ENCODE data around the gene GRM8.

DNA sequence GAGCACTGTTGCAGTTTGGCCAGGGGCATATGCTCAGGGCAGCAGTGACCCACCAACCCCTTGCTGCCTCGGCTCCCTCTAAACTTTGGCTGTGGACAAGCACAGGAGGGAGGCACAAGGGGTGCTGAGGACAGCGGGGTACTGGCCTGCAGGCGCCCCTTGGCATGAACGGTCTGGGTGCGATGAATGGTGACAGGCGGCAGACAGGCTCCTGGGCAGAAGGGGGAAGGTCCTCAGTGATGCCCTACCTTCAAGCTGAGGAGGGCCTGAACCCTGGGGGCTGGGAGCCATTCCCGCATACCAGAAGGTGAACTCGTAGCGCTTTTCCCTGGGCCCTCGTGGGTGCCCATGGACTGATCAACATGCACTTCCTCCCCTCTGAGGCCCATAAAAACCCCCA is 567.1 kb downstream of the GRM8 start:
- TF ChIP-seq, protein P1, sequence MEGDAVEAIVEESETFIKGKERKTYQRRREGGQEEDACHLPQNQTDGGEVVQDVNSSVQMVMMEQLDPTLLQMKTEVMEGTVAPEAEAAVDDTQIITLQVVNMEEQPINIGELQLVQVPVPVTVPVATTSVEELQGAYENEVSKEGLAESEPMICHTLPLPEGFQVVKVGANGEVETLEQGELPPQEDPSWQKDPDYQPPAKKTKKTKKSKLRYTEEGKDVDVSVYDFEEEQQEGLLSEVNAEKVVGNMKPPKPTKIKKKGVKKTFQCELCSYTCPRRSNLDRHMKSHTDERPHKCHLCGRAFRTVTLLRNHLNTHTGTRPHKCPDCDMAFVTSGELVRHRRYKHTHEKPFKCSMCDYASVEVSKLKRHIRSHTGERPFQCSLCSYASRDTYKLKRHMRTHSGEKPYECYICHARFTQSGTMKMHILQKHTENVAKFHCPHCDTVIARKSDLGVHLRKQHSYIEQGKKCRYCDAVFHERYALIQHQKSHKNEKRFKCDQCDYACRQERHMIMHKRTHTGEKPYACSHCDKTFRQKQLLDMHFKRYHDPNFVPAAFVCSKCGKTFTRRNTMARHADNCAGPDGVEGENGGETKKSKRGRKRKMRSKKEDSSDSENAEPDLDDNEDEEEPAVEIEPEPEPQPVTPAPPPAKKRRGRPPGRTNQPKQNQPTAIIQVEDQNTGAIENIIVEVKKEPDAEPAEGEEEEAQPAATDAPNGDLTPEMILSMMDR (IDR thresholded peaks at IDR 0.05): no peak
- TF ChIP-seq POLR2A (IDR thresholded peaks at IDR 0.05): no peak

Data from breast epithelium (tissue), 3 donors.